H9 (cell line): ENCODE results near the gene FAIM2. TPM values are rescaled to one million over a fixed set of nuclear protein-coding genes. Genes with fewer than 3 reads are reported as not detected.

Experiments
- DNase-seq: peaks from one replicate; pipeline ENCODE4 v3.0.0-alpha.2; 2017
- H2AFZ ChIP-seq: one replicate; pipeline ENCODE4 v1.6.1; 2013; ENCODE audit warnings: mild to moderate bottlenecking, low read length, control low read depth, moderate library complexity
- H2AK5ac ChIP-seq: 2 replicates; pipeline ENCODE4 v1.6.1; 2013; ENCODE audit warnings: low read length, control low read depth, mixed read lengths; ENCODE audit not compliant: insufficient read length
- H2BK120ac ChIP-seq: one replicate; pipeline ENCODE4 v1.6.1; 2013; ENCODE audit warnings: low read depth, mild to moderate bottlenecking, low read length, control low read depth, inconsistent platforms; ENCODE audit not compliant: poor library complexity, severe bottlenecking
- H2BK12ac ChIP-seq: 2 replicates; pipeline ENCODE4 v1.6.1; 2013; ENCODE audit warnings: low read length, control low read depth, mixed read lengths, low read depth; ENCODE audit not compliant: insufficient read length
- H2BK15ac ChIP-seq: 2 replicates; pipeline ENCODE4 v1.6.1; 2013; ENCODE audit warnings: low read depth, low read length, control low read depth
- H2BK20ac ChIP-seq: one replicate; pipeline ENCODE4 v1.6.1; 2013; ENCODE audit warnings: low read depth, mild to moderate bottlenecking, low read length, control low read depth, inconsistent platforms; ENCODE audit not compliant: poor library complexity, severe bottlenecking
- H2BK5ac ChIP-seq: 2 replicates; pipeline ENCODE4 v1.6.1; 2013; ENCODE audit warnings: low read length, control low read depth, mixed read lengths; ENCODE audit not compliant: insufficient read length
- H3K14ac ChIP-seq: 2 replicates; pipeline ENCODE4 v1.6.1; 2013; ENCODE audit warnings: low read length, control low read depth; ENCODE audit not compliant: insufficient read depth
- H3K18ac ChIP-seq: 2 replicates; pipeline ENCODE4 v1.6.1; 2013; ENCODE audit warnings: low read depth, mild to moderate bottlenecking, mixed read lengths, low read length, control low read depth; ENCODE audit not compliant: insufficient read length
- H3K23ac ChIP-seq: 2 replicates; pipeline ENCODE4 v1.6.1; 2013; ENCODE audit warnings: low read length, control low read depth, mixed read lengths, low read depth; ENCODE audit not compliant: insufficient read length
- H3K23me2 ChIP-seq: 2 replicates; pipeline ENCODE4 v1.6.1; 2013; ENCODE audit warnings: low read depth, mild to moderate bottlenecking, mixed read lengths, low read length, control low read depth; ENCODE audit not compliant: insufficient read length, poor library complexity, severe bottlenecking
- H3K27ac ChIP-seq: 2 replicates; pipeline ENCODE4 v1.5.1; 2013; ENCODE audit warnings: low read length, control low read depth, mixed read lengths, low read depth; ENCODE audit not compliant: insufficient read length
- H3K27me3 ChIP-seq: 2 replicates; pipeline ENCODE4 v1.6.1; 2013; ENCODE audit warnings: low read length, control low read depth, inconsistent platforms; ENCODE audit not compliant: insufficient read depth
- H3K4ac ChIP-seq: 2 replicates; pipeline ENCODE4 v1.6.1; 2013; ENCODE audit warnings: low read depth, mild to moderate bottlenecking, control low read depth, inconsistent platforms, low read length, moderate library complexity
- H3K4me1 ChIP-seq: 2 replicates; pipeline ENCODE4 v1.6.1; 2013; ENCODE audit warnings: low read length, control low read depth, inconsistent platforms; ENCODE audit not compliant: insufficient read depth
- H3K4me2 ChIP-seq: 2 replicates; pipeline ENCODE4 v1.6.1; 2013; ENCODE audit warnings: low read length, control low read depth, mixed read lengths; ENCODE audit not compliant: insufficient read length, insufficient read depth
- H3K56ac ChIP-seq: 2 replicates; pipeline ENCODE4 v1.6.1; 2013; ENCODE audit warnings: low read depth, mild to moderate bottlenecking, mixed read lengths, low read length, control low read depth; ENCODE audit not compliant: insufficient read length
- H3K79me1 ChIP-seq: 2 replicates; pipeline ENCODE4 v1.6.1; 2013; ENCODE audit warnings: low read depth, mild to moderate bottlenecking, moderate library complexity, low read length, control low read depth, inconsistent platforms; ENCODE audit not compliant: insufficient read depth, poor library complexity, severe bottlenecking
- H3K79me2 ChIP-seq: 2 replicates; pipeline ENCODE4 v1.6.1; 2013; ENCODE audit warnings: low read length, control low read depth, inconsistent platforms; ENCODE audit not compliant: insufficient read depth
- H3K9ac ChIP-seq: 2 replicates; pipeline ENCODE4 v1.6.1; 2013; ENCODE audit warnings: low read length, control low read depth, mixed read lengths; ENCODE audit not compliant: insufficient read length; ENCODE audit errors: extremely low read depth
- H3K9me3 ChIP-seq: one replicate; pipeline ENCODE4 v1.6.1; 2013; ENCODE audit warnings: low read depth, low read length, inconsistent platforms; ENCODE audit not compliant: control insufficient read depth
- H3T11ph ChIP-seq: one replicate; pipeline ENCODE4 v1.6.1; 2013; ENCODE audit warnings: mild to moderate bottlenecking, low read length, control low read depth, inconsistent platforms
- H4K20me1 ChIP-seq: one replicate; pipeline ENCODE4 v1.6.1; 2013; ENCODE audit not compliant: control insufficient read depth, insufficient read length, insufficient read depth
- H4K5ac ChIP-seq: 2 replicates; pipeline ENCODE4 v1.6.1; 2013; ENCODE audit warnings: low read depth, mild to moderate bottlenecking, mixed read lengths, low read length, control low read depth; ENCODE audit not compliant: insufficient read length
- H4K8ac ChIP-seq: replicated peaks from 2 replicates; pipeline ENCODE4 v1.6.1; 2013; ENCODE audit warnings: low read length, control low read depth, mixed read lengths, low read depth; ENCODE audit not compliant: insufficient read length
- H4K91ac ChIP-seq: 2 replicates; pipeline ENCODE4 v1.6.1; 2013; ENCODE audit warnings: low read depth, mild to moderate bottlenecking, moderate library complexity, mixed read lengths, low read length, control low read depth; ENCODE audit not compliant: insufficient read length
- H3K27ac Mint-ChIP-seq, 3 experiments: 2 replicates in 2 of 3; 3 replicates in 1 of 3; pipeline ENCODE4 v1.8.0; 2020 to 2021; ENCODE audit warnings: mixed read lengths in 3 of 3, mild to moderate bottlenecking in 1 of 3, moderate library complexity in 1 of 3
- H3K27me3 Mint-ChIP-seq: 2 replicates; pipeline ENCODE4 v1.8.0; 2021; ENCODE audit warnings: low read depth, mild to moderate bottlenecking, moderate library complexity, mixed read lengths
- H3K36me3 Mint-ChIP-seq, 3 experiments: 2 replicates in 2 of 3; 3 replicates in 1 of 3; pipeline ENCODE4 v1.8.0; 2020 to 2021; ENCODE audit warnings: low read depth in 3 of 3, mixed read lengths in 3 of 3; ENCODE audit not compliant: insufficient read depth in 1 of 3
- H3K4me1 Mint-ChIP-seq, 2 experiments: 2 replicates each; pipeline ENCODE4 v1.8.0; 2020; ENCODE audit warnings: mixed read lengths in 2 of 2
- H3K4me3 Mint-ChIP-seq, 2 experiments: 2 replicates in 1 of 2; 3 replicates in 1 of 2; pipeline ENCODE4 v1.8.0; 2020 to 2021; ENCODE audit warnings: mild to moderate bottlenecking in 2 of 2, mixed read lengths in 2 of 2, moderate library complexity in 1 of 2
- H3K9me3 Mint-ChIP-seq, 2 experiments: 2 replicates in 1 of 2; 3 replicates in 1 of 2; pipeline ENCODE4 v1.8.0; 2020; ENCODE audit warnings: mild to moderate bottlenecking in 2 of 2, mixed read lengths in 2 of 2, moderate library complexity in 1 of 2
- CTCF ChIP-seq: fragments of 200-600 bp; sonication (generic); conservative IDR thresholded peaks from 3 replicates; pipeline ENCODE4 v1.8.0; 2021; ENCODE audit warnings: antibody characterized with exemption, mild to moderate bottlenecking
- WGBS: extraction: QIAGEN DNeasy Blood & Tissue Kit; methylation state at CpG from one replicate; pipeline ENCODE4 v1.1.7; 2013; ENCODE audit warnings: missing lambda C conversion rate, low lambda C conversion rate, mixed read lengths; ENCODE audit not compliant: insufficient read length; ENCODE audit errors: extremely low coverage; 5-methylcytosine and 5-hydroxymethylcytosine counted together
- total RNA-seq: library from RNA; stranded (reverse); gene quantifications from 2 replicates; pipeline ENCODE4 v1.2.1, GENCODE V29; 2021

Gene FAIM2
- total RNA-seq, 1 experiment from 2014 or later: 0.42 TPM

GRCh38 chr12:49887536-49888401 lies 15.9 kb downstream of the FAIM2 start:
- Histone ChIP-seq H3K9me3 (no peaks in the 10 kb centered on the region), H3K79me1 (no peaks in the 10 kb centered on the region), H2BK5ac (no peak overlapping the region), H3K79me2 (no peaks in the 10 kb centered on the region), H3K23ac (no peak overlapping the region), H4K8ac (no peak overlapping the region), H2AK5ac (no peak overlapping the region), H4K20me1 (no peaks in the 10 kb centered on the region), H2BK12ac (no peak overlapping the region), H4K91ac (no peak overlapping the region), H3K27me3 (no peaks in the 10 kb centered on the region), H2AFZ (no peak overlapping the region), H3K23me2 (no peaks in the 10 kb centered on the region), H3K18ac (no peak overlapping the region), H3K4me2 (no peak overlapping the region), H3K27ac (no peak overlapping the region), H2BK20ac (no peak overlapping the region), H4K5ac (no peak overlapping the region), H3K9ac (no peak overlapping the region), H3T11ph (no peak overlapping the region), H2BK15ac (no peak overlapping the region), H3K4me1 (peaks cover 6% of the 10 kb centered on the region; the same call in 1 of the 2 replicates), H2BK120ac (no peak overlapping the region), H3K14ac (no peak overlapping the region), H3K56ac (no peak overlapping the region), H3K4ac (no peak overlapping the region)
- TF ChIP-seq CTCF: no peak
- no CpG with 5 or more reads among the region's 15 CpGs for WGBS
- Mint-ChIP-seq H3K27ac (no peak overlapping the region), H3K9me3 (no peaks in the 10 kb centered on the region; a peak in 2 of 5 replicates), H3K27me3 (peaks cover 17% of the 10 kb centered on the region), H3K4me1 (peaks cover 56 to 59% of the 10 kb centered on the region in 2 experiments), H3K4me3 (no peak overlapping the region; a peak in 1 of 5 replicates), H3K36me3 (no peaks in the 10 kb centered on the region)
- no peak for DNase-seq
